Measurements from ENCODE around the gene PDE5A.
"Not testable (repeated sequence)": the region's sequence is repeated elsewhere in the genome, so short reads cannot be mapped to it uniquely, and the experiment has no call there.

PDE5A gene

GRCh38 chr4:119646347-119647071, 17.9 kb upstream of the PDE5A start:
- DNase-seq (ENCODE audit: low read depth) = no peak

GRCh38 chr4:119643306-119644042, 14.9 kb upstream of the PDE5A start:
- no peak for DNase-seq (ENCODE audit: low read depth)

GRCh38 chr4:119641765-119642164, 13.2 kb upstream of the PDE5A start:
- no peak for DNase-seq (ENCODE audit: low read depth)

GRCh38 chr4:119638359-119638758, 9.8 kb upstream of the PDE5A start:
- DNase-seq (ENCODE audit: low read depth) = no peak

GRCh38 chr4:119636851-119637250, 8.2 kb upstream of the PDE5A start:
- not testable (repeated sequence) for DNase-seq (ENCODE audit: low read depth)

GRCh38 chr4:119632216-119632615, 3.6 kb upstream of the PDE5A start:
- no peak for DNase-seq (ENCODE audit: low read depth)

GRCh38 chr4:119629142-119629471, 503 bp upstream of the PDE5A start:
- DNase-seq (ENCODE audit: low read depth) = no peak

- peak; percentile 35 for DNase-seq (ENCODE audit: low read depth)
Observed at GRCh38 chr4:119627267-119628255, 1.0 kb downstream of the PDE5A start.

GRCh38 chr4:119626943-119627266, 1.7 kb downstream of the PDE5A start:
- DNase-seq (ENCODE audit: low read depth) = no peak

GRCh38 chr4:119626420-119626819, 2.2 kb downstream of the PDE5A start:
- no peak for DNase-seq (ENCODE audit: low read depth)

GRCh38 chr4:119625761-119626160, 2.8 kb downstream of the PDE5A start:
- DNase-seq (ENCODE audit: low read depth) = no peak

GRCh38 chr4:119624356-119624755, 4.2 kb downstream of the PDE5A start:
- no peak for DNase-seq (ENCODE audit: low read depth)

GRCh38 chr4:119623025-119623424, 5.6 kb downstream of the PDE5A start:
- DNase-seq (ENCODE audit: low read depth) = no peak

GRCh38 chr4:119615068-119615719, 13.4 kb downstream of the PDE5A start:
- no peak for DNase-seq (ENCODE audit: low read depth)

- no peak for DNase-seq (ENCODE audit: low read depth)
Observed at GRCh38 chr4:119604266-119604665, 24.3 kb downstream of the PDE5A start.

GRCh38 chr4:119602366-119602765, 26.2 kb downstream of the PDE5A start:
- DNase-seq (ENCODE audit: low read depth) = no peak

- no peak for DNase-seq (ENCODE audit: low read depth)
Observed at GRCh38 chr4:119598521-119598920, 30.1 kb downstream of the PDE5A start.

- DNase-seq (ENCODE audit: low read depth) = no peak
Observed at GRCh38 chr4:119597377-119597776, 31.2 kb downstream of the PDE5A start.

- DNase-seq (ENCODE audit: low read depth) = no peak
Observed at GRCh38 chr4:119593698-119594097, 34.9 kb downstream of the PDE5A start.

- DNase-seq (ENCODE audit: low read depth) = no peak
Observed at GRCh38 chr4:119592830-119593229, 35.8 kb downstream of the PDE5A start.

GRCh38 chr4:119589165-119589564, 39.4 kb downstream of the PDE5A start:
- DNase-seq (ENCODE audit: low read depth) = no peak

- no peak for DNase-seq (ENCODE audit: low read depth)
Observed at GRCh38 chr4:119587796-119588195, 40.8 kb downstream of the PDE5A start.
